NCI-H146 treated with DMSO at 0.1 percent for 48 hours (cell line): ENCODE measurements around the gene RNF13.
"Not testable (repeated sequence)": the region's sequence is repeated elsewhere in the genome, so short reads cannot be mapped to it uniquely, and the experiment has no call there.

Experiments
- DNase-seq: peaks from one replicate; lab custom pipeline; 2025; ENCODE audit not compliant: unreplicated experiment; lab: John Stamatoyannopoulos, UW

Gene RNF13

DNA sequence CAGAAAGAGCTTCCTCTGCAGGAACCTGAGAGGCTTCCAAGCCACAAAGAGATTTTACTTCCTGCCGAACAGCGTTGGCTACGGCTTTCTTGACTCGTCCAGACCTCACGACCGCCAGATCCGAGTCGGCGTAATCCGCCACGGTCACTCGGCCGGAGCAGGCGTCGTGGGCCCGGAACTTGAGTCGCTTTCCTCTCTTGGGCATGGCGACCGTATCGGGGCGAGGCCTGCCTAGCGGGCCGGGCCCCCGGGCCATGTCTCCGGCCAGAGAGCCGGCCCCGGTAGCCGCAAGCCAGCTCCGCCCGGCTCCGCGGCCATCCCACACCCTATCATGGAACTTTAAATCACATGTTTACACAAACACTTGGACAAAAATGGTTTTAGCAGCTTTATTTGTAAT, 170.0 kb downstream of the RNF13 start:
- DNase-seq = not testable (repeated sequence)

GRCh38 chr3:149983628-149984027, 170.6 kb downstream of the RNF13 start:
- DNase-seq = no peak

GRCh38 chr3:149989307-149989706, 176.3 kb downstream of the RNF13 start:
- no peak for DNase-seq

DNA sequence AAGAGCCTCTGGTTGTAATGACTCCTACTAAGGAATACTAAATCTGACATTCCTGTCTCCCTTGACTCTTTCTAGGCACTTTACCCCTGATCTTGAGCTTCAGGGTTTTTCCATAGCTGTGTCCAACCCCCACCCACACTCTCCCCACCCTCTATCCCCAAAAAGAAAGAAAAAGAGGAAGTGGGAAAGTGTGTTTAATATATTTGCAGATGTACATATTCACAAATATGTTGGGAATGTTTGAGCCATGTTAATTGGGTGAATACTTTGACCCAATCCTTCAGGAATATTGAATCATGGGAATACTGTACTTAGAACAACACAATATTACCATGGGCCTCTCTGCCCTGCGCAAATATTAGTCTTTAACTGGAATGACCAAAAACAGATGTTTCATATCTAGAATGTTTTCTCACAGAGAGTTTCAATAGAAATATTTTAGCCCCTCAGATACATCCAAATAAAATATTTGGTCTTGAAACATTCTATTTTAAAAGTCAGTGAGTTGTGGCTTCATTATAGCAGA, 177.5 kb downstream of the RNF13 start:
- DNase-seq = no peak

DNA sequence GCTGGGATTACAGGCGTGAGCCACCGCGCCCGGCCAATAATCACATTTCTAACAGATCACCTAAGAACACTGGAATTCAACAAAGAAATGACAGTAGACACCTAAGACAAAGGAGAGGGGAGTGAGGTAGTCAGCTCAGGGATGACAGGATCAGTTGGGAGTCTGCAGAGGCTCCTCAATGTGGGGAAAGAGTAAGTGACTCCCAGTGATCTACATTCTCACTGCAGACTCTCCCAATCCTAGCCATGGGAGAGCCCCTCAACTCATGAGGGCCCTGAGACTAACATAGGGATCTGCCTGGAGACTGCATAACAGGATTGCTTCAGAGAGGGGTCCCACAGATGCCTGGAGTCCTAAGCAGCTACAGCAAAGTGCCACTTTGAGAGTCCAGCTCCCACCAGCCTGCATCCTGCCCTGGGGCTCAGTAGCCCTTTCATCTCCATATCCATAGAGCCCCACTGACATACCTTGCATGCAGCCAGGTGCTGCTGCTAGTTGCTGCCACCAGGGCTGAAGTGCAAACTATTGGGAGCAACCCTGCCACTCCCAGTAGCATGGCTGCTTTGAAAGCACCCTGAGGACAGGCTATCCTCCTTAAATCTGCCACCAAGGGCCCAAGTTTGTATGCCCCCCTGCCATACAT, 179.5 kb downstream of the RNF13 start:
- no peak for DNase-seq

- DNase-seq = no peak
Observed at GRCh38 chr3:149998946-149999345, 185.9 kb downstream of the RNF13 start.

GRCh38 chr3:149999421-149999820, 186.4 kb downstream of the RNF13 start:
- DNase-seq = no peak

DNA sequence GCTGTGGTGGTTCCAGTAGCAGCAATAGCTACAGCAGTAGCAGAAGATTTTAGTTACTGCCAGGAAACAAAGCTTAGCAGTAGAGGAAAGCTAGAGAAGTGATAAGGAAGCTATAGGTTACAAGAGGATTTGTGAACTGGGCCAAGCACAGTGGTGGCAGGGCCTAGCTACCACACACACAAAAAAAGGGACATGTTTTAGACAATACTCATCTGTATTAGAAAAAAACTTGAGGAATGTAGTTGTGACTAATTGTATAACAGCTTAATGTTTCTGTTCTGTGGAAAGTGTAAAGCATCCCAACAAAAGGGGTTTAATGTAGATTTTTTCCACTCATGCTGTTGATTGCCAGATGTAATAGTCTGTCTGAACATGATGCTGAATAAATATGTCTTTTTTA, 187.6 kb downstream of the RNF13 start:
- no peak for DNase-seq

- DNase-seq = no peak
Observed at GRCh38 chr3:150005243-150006112, 192.5 kb downstream of the RNF13 start.

DNA sequence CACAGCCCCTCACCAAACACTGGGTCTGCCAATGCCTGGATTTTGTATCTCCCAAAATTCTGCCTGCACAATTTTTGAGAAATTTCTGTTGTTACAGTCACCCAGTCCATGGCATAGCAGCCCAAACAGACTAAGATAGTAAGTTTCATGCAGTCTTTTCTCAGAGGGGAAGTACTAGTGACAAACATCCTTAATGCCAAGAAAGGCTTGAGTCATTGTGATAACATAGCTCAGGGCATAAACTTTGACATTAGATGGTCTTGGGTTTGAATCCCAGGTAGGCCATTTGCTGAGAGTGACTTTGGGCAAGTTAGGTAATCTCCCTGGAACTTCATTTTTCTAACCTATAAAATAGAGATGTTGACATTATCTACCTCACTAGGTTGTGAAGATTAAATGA, 193.8 kb downstream of the RNF13 start:
- DNase-seq = no peak
